Keratinocyte (primary cell): ENCODE measurements around the gene DDAH2.

ENCODE experiments used
- CTCF ChIP-seq, 3 experiments: IDR thresholded peaks in 1 of 3; conservative IDR thresholded peaks in 1 of 3; optimal IDR thresholded peaks in 1 of 3; 2 replicates in 2 of 3; 3 replicates in 1 of 3; pipeline versions ENCODE3 to v1.5.1; 2011; ENCODE audit warnings: low read length in 3 of 3, mild to moderate bottlenecking in 3 of 3, moderate library complexity in 2 of 3, control low read depth in 1 of 3, inconsistent platforms in 1 of 3; ENCODE audit not compliant: insufficient read depth in 2 of 3; ENCODE audit errors: extremely low read depth in 1 of 3
- EZH2 ChIP-seq: IDR thresholded peaks from one replicate; pipeline ENCODE4 v1.6.1; 2012; ENCODE audit warnings: inconsistent platforms, mild to moderate bottlenecking, low read length, moderate library complexity

- no peak for TF ChIP-seq EZH2
- no peak for TF ChIP-seq CTCF (optimal IDR thresholded peaks at IDR 0.05 in 1 of 3, IDR thresholded peaks at IDR 0.05 in 1 of 3, conservative IDR thresholded peaks at IDR 0.05 in 1 of 3; ENCODE audit: extremely low read depth in 1 of 3, insufficient read depth in 2 of 3, low read length in 3 of 3)
These were observed 35.6 kb downstream of the DDAH2 start for GRCh38 chr6:31693535-31693934.
